ENCODE measurements around the gene IQCK.

GRCh38 chr16:19715566-19715965 is 2.5 kb upstream of the IQCK start:
- TF ChIP-seq CTCF (IDR thresholded peaks at IDR 0.05) (no peak), POLR2AphosphoS5 (IDR thresholded peaks at IDR 0.05) (no peak), POLR2A (IDR thresholded peaks at IDR 0.05) (no peak), EP300 (IDR thresholded peaks at IDR 0.05) (no peak)

All from upper lobe of left lung (tissue), 4 donors.